ENCODE data around the gene SH2D4B. TPM values are rescaled to one million over a fixed set of nuclear protein-coding genes. Genes with fewer than 3 reads are reported as not detected.

SH2D4B gene
- total RNA-seq, 1 experiment from 2014 or later, result 0.07 TPM

DNA sequence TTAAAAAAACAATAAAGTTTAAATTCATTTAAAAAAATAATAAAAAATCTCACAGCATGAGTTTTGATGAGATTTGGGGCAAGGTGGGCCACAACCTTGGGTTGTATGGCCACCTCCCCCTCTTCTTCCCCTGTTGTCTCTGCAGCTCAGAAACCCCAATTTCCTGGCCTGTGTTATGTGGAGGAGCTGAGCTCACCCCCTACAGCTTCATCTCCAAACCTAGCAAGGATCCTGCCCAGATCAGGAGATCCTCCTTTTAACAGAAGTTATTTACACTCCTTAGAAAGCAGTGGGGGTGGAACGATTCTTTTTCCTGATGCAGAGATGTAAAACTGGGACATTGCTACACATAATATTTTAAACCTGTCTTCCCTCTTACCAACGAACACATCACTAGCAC is 6.9 kb upstream of the SH2D4B start:
- H3K79me1 ChIP-seq (ENCODE audit: insufficient read depth, low read depth, low read length, poor library complexity, severe bottlenecking), result no peaks in the 10 kb centered on the region
- no peak for DNase-seq
- H2BK120ac ChIP-seq (ENCODE audit: low read depth, low read length, poor library complexity, severe bottlenecking), result no peak overlapping the region
- no peak overlapping the region for H2BK15ac ChIP-seq (ENCODE audit: low read depth, low read length)
- no peak overlapping the region for H3K56ac ChIP-seq (ENCODE audit: insufficient read length, low read depth, low read length)
- H3K18ac ChIP-seq (ENCODE audit: insufficient read length, low read depth, low read length), result no peak overlapping the region
- no peak overlapping the region for H3K27ac ChIP-seq (ENCODE audit: insufficient read length, low read depth, low read length)
- H2BK20ac ChIP-seq (ENCODE audit: low read depth, low read length, poor library complexity, severe bottlenecking), result no peak overlapping the region
- H3K23me2 ChIP-seq (ENCODE audit: insufficient read length, low read depth, low read length, poor library complexity, severe bottlenecking), result no peaks in the 10 kb centered on the region
- no peaks in the 10 kb centered on the region for H3K9me3 ChIP-seq (ENCODE audit: control insufficient read depth, low read depth, low read length)
- no peaks in the 10 kb centered on the region for H3K27me3 ChIP-seq (ENCODE audit: insufficient read depth, low read length)
- no peak overlapping the region for H2BK5ac ChIP-seq (ENCODE audit: insufficient read length, low read length)
- H2AK5ac ChIP-seq (ENCODE audit: insufficient read length, low read length), result no peak overlapping the region
- H3K23ac ChIP-seq (ENCODE audit: insufficient read length, low read depth, low read length), result no peak overlapping the region
- no CpG with 5 or more reads among the region's 2 CpGs for WGBS (ENCODE audit: extremely low coverage, insufficient read length, low lambda C conversion rate)
- H3T11ph ChIP-seq (ENCODE audit: low read length), result no peak overlapping the region
- H4K8ac ChIP-seq (replicated peaks; ENCODE audit: insufficient read length, low read depth, low read length), result no peak overlapping the region
- Mint-ChIP-seq H3K9me3 (peaks cover 5 to 15% of the 10 kb centered on the region in 2 experiments; a peak in 4 of 5 replicates), H3K4me3 (peak overlapping the region in 1 of 2 experiments; percentile 64; a peak in 3 of 5 replicates), H3K4me1 (peaks cover 17% of the 10 kb centered on the region in 2 experiments), H3K36me3 (ENCODE audit: insufficient read depth in 1 of 3, low read depth in 3 of 3) (peaks cover 5 to 12% (median 5%) of the 10 kb centered on the region in 3 experiments; a peak in 5 of 7 replicates), H3K27me3 (ENCODE audit: low read depth) (peaks cover 1% of the 10 kb centered on the region; the same call in 1 of the 2 replicates), H3K27ac (no peak overlapping the region)
- H2AFZ ChIP-seq (ENCODE audit: low read length), result no peak overlapping the region
- H3K4ac ChIP-seq (ENCODE audit: low read depth, low read length), result no peak overlapping the region
- H4K5ac ChIP-seq (ENCODE audit: insufficient read length, low read depth, low read length), result no peak overlapping the region
- H3K9ac ChIP-seq (ENCODE audit: extremely low read depth, insufficient read length, low read length), result no peak overlapping the region
- no peaks in the 10 kb centered on the region for H4K20me1 ChIP-seq (ENCODE audit: control insufficient read depth, insufficient read depth, insufficient read length)
- H2BK12ac ChIP-seq (ENCODE audit: insufficient read length, low read depth, low read length), result no peak overlapping the region
- peaks cover 5% of the 10 kb centered on the region; the same call in 1 of the 2 replicates for H3K4me1 ChIP-seq (ENCODE audit: insufficient read depth, low read length)
- TF ChIP-seq, protein P1, sequence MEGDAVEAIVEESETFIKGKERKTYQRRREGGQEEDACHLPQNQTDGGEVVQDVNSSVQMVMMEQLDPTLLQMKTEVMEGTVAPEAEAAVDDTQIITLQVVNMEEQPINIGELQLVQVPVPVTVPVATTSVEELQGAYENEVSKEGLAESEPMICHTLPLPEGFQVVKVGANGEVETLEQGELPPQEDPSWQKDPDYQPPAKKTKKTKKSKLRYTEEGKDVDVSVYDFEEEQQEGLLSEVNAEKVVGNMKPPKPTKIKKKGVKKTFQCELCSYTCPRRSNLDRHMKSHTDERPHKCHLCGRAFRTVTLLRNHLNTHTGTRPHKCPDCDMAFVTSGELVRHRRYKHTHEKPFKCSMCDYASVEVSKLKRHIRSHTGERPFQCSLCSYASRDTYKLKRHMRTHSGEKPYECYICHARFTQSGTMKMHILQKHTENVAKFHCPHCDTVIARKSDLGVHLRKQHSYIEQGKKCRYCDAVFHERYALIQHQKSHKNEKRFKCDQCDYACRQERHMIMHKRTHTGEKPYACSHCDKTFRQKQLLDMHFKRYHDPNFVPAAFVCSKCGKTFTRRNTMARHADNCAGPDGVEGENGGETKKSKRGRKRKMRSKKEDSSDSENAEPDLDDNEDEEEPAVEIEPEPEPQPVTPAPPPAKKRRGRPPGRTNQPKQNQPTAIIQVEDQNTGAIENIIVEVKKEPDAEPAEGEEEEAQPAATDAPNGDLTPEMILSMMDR (conservative IDR thresholded peaks at IDR 0.05), result no peak
- H3K79me2 ChIP-seq (ENCODE audit: insufficient read depth, low read length), result no peaks in the 10 kb centered on the region
- H3K4me2 ChIP-seq (ENCODE audit: insufficient read depth, insufficient read length, low read length), result no peak overlapping the region
- no peak overlapping the region for H4K91ac ChIP-seq (ENCODE audit: insufficient read length, low read depth, low read length)
- no peak overlapping the region for H3K14ac ChIP-seq (ENCODE audit: insufficient read depth, low read length)
